GM23338 (cell line): Measurements from ENCODE around the gene TTC28. TPM values are rescaled to one million over a fixed set of nuclear protein-coding genes. Genes with fewer than 3 reads are reported as not detected.

ENCODE experiments used
- ATAC-seq: fragments of 200-7000 bp; cut with Tn5 transposase; 3 replicates; pipeline ENCODE4 v1.9.1; 2020
- DNase-seq: peaks from one replicate; pipeline ENCODE4 v3.0.0-alpha.2; 2015; ENCODE audit warnings: low spot score
- H2AFZ ChIP-seq: fragments of 200-600 bp; sonication (generic); 2 replicates; pipeline ENCODE4 v1.8.0; 2016; ENCODE audit warnings: antibody characterized with exemption, mild to moderate bottlenecking, moderate library complexity
- H3F3A ChIP-seq: fragments of 200-600 bp; sonication (generic); replicated peaks from 2 replicates; pipeline ENCODE4 v1.8.0; 2017; ENCODE audit warnings: antibody characterized with exemption, mixed run types, low read depth
- H3K27ac ChIP-seq: fragments of 200-600 bp; sonication (generic); 2 replicates; pipeline ENCODE4 v1.6.1; 2016; ENCODE audit warnings: low read depth
- H3K27me3 ChIP-seq: fragments of 200-600 bp; sonication (generic); 2 replicates; pipeline ENCODE4 v1.8.0; 2016; ENCODE audit warnings: mild to moderate bottlenecking, mixed run types, moderate library complexity; ENCODE audit not compliant: insufficient read depth
- H3K36me3 ChIP-seq: fragments of 200-600 bp; sonication (generic); 2 replicates; pipeline ENCODE4 v1.8.0; 2016; ENCODE audit warnings: mild to moderate bottlenecking; ENCODE audit not compliant: insufficient read depth
- H3K4me1 ChIP-seq: fragments of 200-600 bp; sonication (generic); 2 replicates; pipeline ENCODE4 v1.8.0; 2016; ENCODE audit warnings: mild to moderate bottlenecking, moderate library complexity; ENCODE audit not compliant: insufficient read depth
- H3K4me2 ChIP-seq: fragments of 200-600 bp; sonication (generic); 2 replicates; pipeline ENCODE4 v1.7.1; 2017; ENCODE audit warnings: mixed run types
- H3K4me3 ChIP-seq: fragments of 200-600 bp; sonication (generic); 2 replicates; pipeline ENCODE4 v1.6.1; 2016; ENCODE audit warnings: mixed run types
- H3K79me2 ChIP-seq: fragments of 200-600 bp; sonication (generic); replicated peaks from 2 replicates; pipeline ENCODE4 v1.8.0; 2017; ENCODE audit warnings: mild to moderate bottlenecking; ENCODE audit not compliant: insufficient read depth
- H3K9me2 ChIP-seq: fragments of 200-600 bp; sonication (generic); 2 replicates; pipeline ENCODE4 v1.8.0; 2017; ENCODE audit not compliant: insufficient read depth
- H4K20me1 ChIP-seq: fragments of 200-600 bp; sonication (generic); replicated peaks from 2 replicates; pipeline ENCODE4 v1.8.0; 2017; ENCODE audit warnings: mild to moderate bottlenecking; ENCODE audit not compliant: insufficient read depth
- H3K27ac Mint-ChIP-seq: 2 replicates; pipeline ENCODE4 v1.8.0; 2020; ENCODE audit warnings: inconsistent platforms, mild to moderate bottlenecking, moderate library complexity, mixed read lengths
- H3K27me3 Mint-ChIP-seq: 3 replicates; pipeline ENCODE4 v1.8.0; 2022; ENCODE audit warnings: low read depth, mild to moderate bottlenecking, moderate library complexity, mixed read lengths, inconsistent platforms; ENCODE audit not compliant: insufficient read depth, poor library complexity
- H3K36me3 Mint-ChIP-seq: 3 replicates; pipeline ENCODE4 v1.8.0; 2021; ENCODE audit warnings: low read depth, mild to moderate bottlenecking, inconsistent platforms, moderate library complexity, mixed read lengths
- H3K4me1 Mint-ChIP-seq: 3 replicates; pipeline ENCODE4 v1.8.0; 2020; ENCODE audit warnings: mild to moderate bottlenecking, inconsistent platforms, mixed read lengths
- H3K4me3 Mint-ChIP-seq: 3 replicates; pipeline ENCODE4 v1.8.0; 2021; ENCODE audit warnings: moderate library complexity, mild to moderate bottlenecking, inconsistent platforms, mixed read lengths
- H3K9me3 Mint-ChIP-seq: 3 replicates; pipeline ENCODE4 v1.8.0; 2020; ENCODE audit warnings: moderate library complexity, mild to moderate bottlenecking, inconsistent platforms, mixed read lengths
- CREB1 ChIP-seq: fragments of 250-450 bp; sonication (Bioruptor Pico); IDR thresholded peaks from 2 replicates; pipeline ENCODE4 v1.5.0; 2020; ENCODE audit warnings: low read depth, mild to moderate bottlenecking, moderate library complexity
- EZH2 ChIP-seq: fragments of 200-600 bp; sonication (generic); IDR thresholded peaks from one replicate; pipeline ENCODE4 v1.8.0; 2017; ENCODE audit warnings: antibody characterized with exemption, mild to moderate bottlenecking, low read depth; ENCODE audit not compliant: unreplicated experiment
- EZH2phosphoT487 ChIP-seq: fragments of 200-600 bp; sonication (generic); IDR thresholded peaks from one replicate; pipeline ENCODE4 v1.8.1; 2018; ENCODE audit warnings: antibody characterized with exemption; ENCODE audit not compliant: unreplicated experiment
- STAT1 ChIP-seq: IDR thresholded peaks from one replicate; pipeline ENCODE4 v1.6.1; 2016; ENCODE audit warnings: antibody characterized with exemption; ENCODE audit not compliant: unreplicated experiment
- ZNF114 ChIP-seq: fragments of 250-450 bp; sonication (Bioruptor Pico); IDR thresholded peaks from 2 replicates; pipeline ENCODE4 v1.5.0; 2020; ENCODE audit warnings: mild to moderate bottlenecking, moderate library complexity
- ZNF331 ChIP-seq: fragments of 250-450 bp; sonication (Bioruptor Pico); IDR thresholded peaks from 2 replicates; pipeline ENCODE4 v1.5.0; 2020; ENCODE audit warnings: low read depth, mild to moderate bottlenecking, moderate library complexity
- polyA plus RNA-seq: library from polyadenylated mRNA; unstranded; fragments of >200 nt; fragmentation: Nextera tagmentation; extraction: Ambion mirVana; gene quantifications from 2 replicates; pipeline ENCODE4 v1.2.1, GENCODE V29; 2016
- total RNA-seq: library from RNA; depleted of rRNA; stranded (reverse); fragments of >200 nt; shearing (Covaris generic); gene quantifications from 2 replicates; pipeline ENCODE4 v1.2.3, GENCODE V29; 2014
- TF ChIP-seq, protein P1 (sequence below): IDR thresholded peaks from one replicate; pipeline ENCODE4 v1.6.1; 2018; ENCODE audit warnings: antibody characterized with exemption; ENCODE audit not compliant: unreplicated experiment
- TF ChIP-seq, protein P2 (sequence below), 2 experiments: fragments of 200-600 bp in 1 of 2; sonication (generic) in 1 of 2; conservative IDR thresholded peaks; 2 replicates each; pipeline versions ENCODE4 v1.5.1 to v1.6.1; 2016 to 2017; ENCODE audit warnings: antibody characterized with exemption in 2 of 2, low read depth in 2 of 2, mild to moderate bottlenecking in 2 of 2, moderate library complexity in 1 of 2
- TF ChIP-seq, protein P3 (sequence below): IDR thresholded peaks from 2 replicates; pipeline ENCODE4 v1.6.1; 2016; ENCODE audit warnings: antibody characterized with exemption

TTC28 gene
- total and polyA plus RNA-seq, 2 experiments from 2014 or later, result 4.5 to 16.1 TPM

DNA sequence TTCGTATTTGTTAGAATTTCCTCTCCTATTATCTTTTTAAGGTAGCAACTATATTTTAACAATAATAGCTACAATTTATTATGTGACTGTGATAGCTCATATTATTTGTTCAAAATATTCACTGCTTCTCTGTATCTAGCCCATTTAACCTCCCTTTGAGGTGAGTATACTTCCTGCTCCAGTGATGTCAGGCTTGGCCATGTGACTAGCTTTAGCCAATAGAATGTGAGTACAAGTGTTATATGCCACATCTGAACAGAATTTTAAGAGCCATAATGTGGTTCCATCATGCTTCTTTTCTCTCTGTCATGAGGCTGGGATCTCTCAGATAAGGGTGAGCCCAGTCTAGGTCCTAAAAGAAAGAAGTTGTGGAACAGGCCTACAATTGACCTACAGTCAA lies 217.6 kb downstream of the TTC28 start (continued):
- TF ChIP-seq, protein P1, sequence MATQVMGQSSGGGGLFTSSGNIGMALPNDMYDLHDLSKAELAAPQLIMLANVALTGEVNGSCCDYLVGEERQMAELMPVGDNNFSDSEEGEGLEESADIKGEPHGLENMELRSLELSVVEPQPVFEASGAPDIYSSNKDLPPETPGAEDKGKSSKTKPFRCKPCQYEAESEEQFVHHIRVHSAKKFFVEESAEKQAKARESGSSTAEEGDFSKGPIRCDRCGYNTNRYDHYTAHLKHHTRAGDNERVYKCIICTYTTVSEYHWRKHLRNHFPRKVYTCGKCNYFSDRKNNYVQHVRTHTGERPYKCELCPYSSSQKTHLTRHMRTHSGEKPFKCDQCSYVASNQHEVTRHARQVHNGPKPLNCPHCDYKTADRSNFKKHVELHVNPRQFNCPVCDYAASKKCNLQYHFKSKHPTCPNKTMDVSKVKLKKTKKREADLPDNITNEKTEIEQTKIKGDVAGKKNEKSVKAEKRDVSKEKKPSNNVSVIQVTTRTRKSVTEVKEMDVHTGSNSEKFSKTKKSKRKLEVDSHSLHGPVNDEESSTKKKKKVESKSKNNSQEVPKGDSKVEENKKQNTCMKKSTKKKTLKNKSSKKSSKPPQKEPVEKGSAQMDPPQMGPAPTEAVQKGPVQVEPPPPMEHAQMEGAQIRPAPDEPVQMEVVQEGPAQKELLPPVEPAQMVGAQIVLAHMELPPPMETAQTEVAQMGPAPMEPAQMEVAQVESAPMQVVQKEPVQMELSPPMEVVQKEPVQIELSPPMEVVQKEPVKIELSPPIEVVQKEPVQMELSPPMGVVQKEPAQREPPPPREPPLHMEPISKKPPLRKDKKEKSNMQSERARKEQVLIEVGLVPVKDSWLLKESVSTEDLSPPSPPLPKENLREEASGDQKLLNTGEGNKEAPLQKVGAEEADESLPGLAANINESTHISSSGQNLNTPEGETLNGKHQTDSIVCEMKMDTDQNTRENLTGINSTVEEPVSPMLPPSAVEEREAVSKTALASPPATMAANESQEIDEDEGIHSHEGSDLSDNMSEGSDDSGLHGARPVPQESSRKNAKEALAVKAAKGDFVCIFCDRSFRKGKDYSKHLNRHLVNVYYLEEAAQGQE, result no peak
- no peak for TF ChIP-seq ZNF114 (CRISPR knock-in tag)

DNA sequence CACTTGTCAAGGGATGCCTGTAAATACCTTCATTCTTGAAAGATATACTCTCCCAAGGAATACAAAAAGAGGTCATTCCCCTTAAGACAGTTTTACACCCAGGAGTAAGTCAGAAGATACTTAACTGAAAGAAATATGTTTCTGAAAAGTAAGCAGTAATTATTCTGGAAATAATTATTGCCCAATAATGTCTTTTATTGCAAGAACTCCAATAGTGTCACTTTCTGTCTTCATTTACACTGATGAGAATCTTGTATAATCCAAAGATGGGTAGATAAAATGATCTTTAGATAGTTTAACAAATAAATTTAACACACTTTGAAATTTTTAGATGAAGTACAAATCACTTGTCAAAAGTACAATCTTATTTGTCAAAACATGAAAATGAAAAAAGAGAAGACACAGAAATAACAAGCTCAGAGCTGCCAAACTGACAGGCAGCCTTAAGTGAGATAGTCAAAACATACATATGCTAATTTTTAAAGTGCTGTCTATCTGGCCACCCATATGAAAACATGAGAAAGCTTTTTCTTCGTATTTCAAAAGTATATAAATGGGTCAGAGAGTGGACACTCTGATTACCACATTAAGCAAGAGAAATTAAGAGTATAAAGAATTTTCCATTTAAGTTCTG lies 225.1 kb downstream of the TTC28 start:
- no peaks in the 10 kb centered on the region for H3K9me2 ChIP-seq
- Mint-ChIP-seq H3K27me3 (peaks cover under 1% of the 10 kb centered on the region), H3K9me3 (no peaks in the 10 kb centered on the region), H3K4me3 (no peak overlapping the region), H3K27ac (no peak overlapping the region), H3K36me3 (no peaks in the 10 kb centered on the region), H3K4me1 (no peaks in the 10 kb centered on the region; the same call in 2 of the 3 replicates)
- no peaks in the 10 kb centered on the region for H3K4me1 ChIP-seq
- no peak for DNase-seq
- no peaks in the 10 kb centered on the region for H4K20me1 ChIP-seq
- no peaks in the 10 kb centered on the region for H3K79me2 ChIP-seq
- no peak overlapping the region for H2AFZ ChIP-seq
- H3K27ac ChIP-seq, result no peak overlapping the region
- ATAC-seq, result no peak
- no peak overlapping the region for H3K4me2 ChIP-seq
- TF ChIP-seq ZNF331 (CRISPR knock-in tag) (no peak), EZH2 (no peak)
- H3K4me3 ChIP-seq, result no peak overlapping the region
- no peaks in the 10 kb centered on the region for H3F3A ChIP-seq
- H3K36me3 ChIP-seq, result no peaks in the 10 kb centered on the region
- no peaks in the 10 kb centered on the region for H3K27me3 ChIP-seq

DNA sequence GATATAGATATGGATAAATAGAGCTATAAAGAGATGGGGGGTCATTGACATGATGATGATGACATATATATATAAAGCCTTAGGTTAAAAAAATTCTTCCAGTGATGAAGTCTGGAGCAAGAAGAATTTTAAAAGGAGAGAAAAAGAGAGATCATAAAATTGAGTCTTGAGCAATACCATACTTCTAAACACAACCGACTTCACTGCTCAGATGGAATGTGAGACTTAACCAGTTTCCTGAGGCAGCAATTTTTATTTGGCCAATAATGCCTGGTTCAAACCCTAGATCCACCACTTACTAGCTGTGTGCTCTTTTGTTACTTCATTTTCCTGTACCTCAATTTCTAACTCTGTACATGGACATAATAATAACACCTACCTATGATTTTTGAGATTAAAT lies 229.5 kb downstream of the TTC28 start:
- H3K9me3 Mint-ChIP-seq, result no peaks in the 10 kb centered on the region
- H3K27me3 Mint-ChIP-seq, result no peaks in the 10 kb centered on the region
- TF ChIP-seq CREB1 (CRISPR knock-in tag), result no peak
- TF ChIP-seq, protein P2, sequence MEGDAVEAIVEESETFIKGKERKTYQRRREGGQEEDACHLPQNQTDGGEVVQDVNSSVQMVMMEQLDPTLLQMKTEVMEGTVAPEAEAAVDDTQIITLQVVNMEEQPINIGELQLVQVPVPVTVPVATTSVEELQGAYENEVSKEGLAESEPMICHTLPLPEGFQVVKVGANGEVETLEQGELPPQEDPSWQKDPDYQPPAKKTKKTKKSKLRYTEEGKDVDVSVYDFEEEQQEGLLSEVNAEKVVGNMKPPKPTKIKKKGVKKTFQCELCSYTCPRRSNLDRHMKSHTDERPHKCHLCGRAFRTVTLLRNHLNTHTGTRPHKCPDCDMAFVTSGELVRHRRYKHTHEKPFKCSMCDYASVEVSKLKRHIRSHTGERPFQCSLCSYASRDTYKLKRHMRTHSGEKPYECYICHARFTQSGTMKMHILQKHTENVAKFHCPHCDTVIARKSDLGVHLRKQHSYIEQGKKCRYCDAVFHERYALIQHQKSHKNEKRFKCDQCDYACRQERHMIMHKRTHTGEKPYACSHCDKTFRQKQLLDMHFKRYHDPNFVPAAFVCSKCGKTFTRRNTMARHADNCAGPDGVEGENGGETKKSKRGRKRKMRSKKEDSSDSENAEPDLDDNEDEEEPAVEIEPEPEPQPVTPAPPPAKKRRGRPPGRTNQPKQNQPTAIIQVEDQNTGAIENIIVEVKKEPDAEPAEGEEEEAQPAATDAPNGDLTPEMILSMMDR (conservative IDR thresholded peaks at IDR 0.05; ENCODE audit: low read depth in 2 of 2), result no peak
- TF ChIP-seq STAT1, result no peak
- TF ChIP-seq, protein P3, sequence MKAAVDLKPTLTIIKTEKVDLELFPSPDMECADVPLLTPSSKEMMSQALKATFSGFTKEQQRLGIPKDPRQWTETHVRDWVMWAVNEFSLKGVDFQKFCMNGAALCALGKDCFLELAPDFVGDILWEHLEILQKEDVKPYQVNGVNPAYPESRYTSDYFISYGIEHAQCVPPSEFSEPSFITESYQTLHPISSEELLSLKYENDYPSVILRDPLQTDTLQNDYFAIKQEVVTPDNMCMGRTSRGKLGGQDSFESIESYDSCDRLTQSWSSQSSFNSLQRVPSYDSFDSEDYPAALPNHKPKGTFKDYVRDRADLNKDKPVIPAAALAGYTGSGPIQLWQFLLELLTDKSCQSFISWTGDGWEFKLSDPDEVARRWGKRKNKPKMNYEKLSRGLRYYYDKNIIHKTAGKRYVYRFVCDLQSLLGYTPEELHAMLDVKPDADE, result no peak
- TF ChIP-seq EZH2phosphoT487, result no peak
- no peak for TF ChIP-seq EZH2

More for the DNA sequence above, 229.5 kb downstream of the TTC28 start:
- ATAC-seq (no peak), DNase-seq (no peak)
- no peak overlapping the region for H3K4me3 ChIP-seq
- H3K27ac ChIP-seq, result no peak overlapping the region
- H3K4me1 ChIP-seq, result peaks cover 15% of the 10 kb centered on the region
- Mint-ChIP-seq H3K4me1 (peaks cover 19% of the 10 kb centered on the region), H3K27ac (no peak overlapping the region), H3K36me3 (no peaks in the 10 kb centered on the region), H3K4me3 (no peak overlapping the region)
- no peaks in the 10 kb centered on the region for H3K9me2 ChIP-seq
- no peaks in the 10 kb centered on the region for H3K79me2 ChIP-seq
- no peaks in the 10 kb centered on the region for H3K27me3 ChIP-seq
- H3K36me3 ChIP-seq, result no peaks in the 10 kb centered on the region
- no peak overlapping the region for H2AFZ ChIP-seq
- H3F3A ChIP-seq, result no peaks in the 10 kb centered on the region
- no peak overlapping the region for H3K4me2 ChIP-seq
- no peaks in the 10 kb centered on the region for H4K20me1 ChIP-seq
